ENCODE results near the gene ITPR1.

Gene ITPR1

GRCh38 chr3:4801892-4802291 lies 308.7 kb downstream of the ITPR1 start:
- Histone ChIP-seq H3K9me2 (replicated peaks; ENCODE audit: low read depth, low read length) (no peaks in the 10 kb centered on the region), H2AFZ (ENCODE audit: low read length) (no peak overlapping the region), H3K36me3 (ENCODE audit: insufficient read depth, low read length) (peaks cover 29% of the 10 kb centered on the region), H3K4me3 (ENCODE audit: low read length, poor library complexity, severe bottlenecking) (no peak overlapping the region), H3K4me1 (ENCODE audit: insufficient read depth, low read length, poor library complexity, severe bottlenecking) (peaks cover 29% of the 10 kb centered on the region), H3F3A (ENCODE audit: low read depth) (no peaks in the 10 kb centered on the region), H3K27me3 (ENCODE audit: insufficient read depth, low read length, poor library complexity, severe bottlenecking) (no peaks in the 10 kb centered on the region), H3K9me3 (ENCODE audit: insufficient read depth, low read depth, low read length) (peaks cover 15% of the 10 kb centered on the region; the same call in 1 of the 2 replicates), H3K4me2 (ENCODE audit: low read depth, low read length, poor library complexity, severe bottlenecking) (no peak overlapping the region), H3K9ac (ENCODE audit: low read depth, low read length, poor library complexity, severe bottlenecking) (no peak overlapping the region), H3K79me2 (ENCODE audit: insufficient read depth, low read length) (no peaks in the 10 kb centered on the region), H4K20me1 (ENCODE audit: insufficient read depth, low read length, poor library complexity, severe bottlenecking) (no peaks in the 10 kb centered on the region)
- TF ChIP-seq EZH2phosphoT487 (IDR thresholded peaks at IDR 0.05; ENCODE audit: borderline replicate concordance), result no peak
- TF ChIP-seq CTCF (conservative IDR thresholded peaks at IDR 0.05; ENCODE audit: low read length), result no peak

- Histone ChIP-seq H2AFZ (ENCODE audit: low read length) (no peak overlapping the region), H3K9me3 (ENCODE audit: insufficient read depth, low read depth, low read length) (peaks cover 5% of the 10 kb centered on the region; the same call in 1 of the 2 replicates), H3K27me3 (ENCODE audit: insufficient read depth, low read length, poor library complexity, severe bottlenecking) (no peaks in the 10 kb centered on the region), H3K4me1 (ENCODE audit: insufficient read depth, low read length, poor library complexity, severe bottlenecking) (peaks cover 36% of the 10 kb centered on the region), H3K4me3 (ENCODE audit: low read length, poor library complexity, severe bottlenecking) (no peak overlapping the region), H3K36me3 (ENCODE audit: insufficient read depth, low read length) (peaks cover 19% of the 10 kb centered on the region), H3K79me2 (ENCODE audit: insufficient read depth, low read length) (no peaks in the 10 kb centered on the region), H3K9ac (ENCODE audit: low read depth, low read length, poor library complexity, severe bottlenecking) (no peak overlapping the region), H3K9me2 (replicated peaks; ENCODE audit: low read depth, low read length) (no peaks in the 10 kb centered on the region), H3K4me2 (ENCODE audit: low read depth, low read length, poor library complexity, severe bottlenecking) (no peak overlapping the region), H3F3A (ENCODE audit: low read depth) (no peaks in the 10 kb centered on the region), H4K20me1 (ENCODE audit: insufficient read depth, low read length, poor library complexity, severe bottlenecking) (no peaks in the 10 kb centered on the region)
- TF ChIP-seq CTCF (conservative IDR thresholded peaks at IDR 0.05; ENCODE audit: low read length), result no peak
- TF ChIP-seq EZH2phosphoT487 (IDR thresholded peaks at IDR 0.05; ENCODE audit: borderline replicate concordance), result no peak
Observed at GRCh38 chr3:4802903-4803302, 309.8 kb downstream of the ITPR1 start.

- no peaks in the 10 kb centered on the region for H3K27me3 ChIP-seq (ENCODE audit: insufficient read depth, low read length, poor library complexity, severe bottlenecking)
- H3K4me2 ChIP-seq (ENCODE audit: low read depth, low read length, poor library complexity, severe bottlenecking), result peak overlapping the region; percentile 35
- TF ChIP-seq CTCF (conservative IDR thresholded peaks at IDR 0.05; ENCODE audit: low read length) (no peak), EZH2phosphoT487 (IDR thresholded peaks at IDR 0.05; ENCODE audit: borderline replicate concordance) (no peak)
- peaks cover 8% of the 10 kb centered on the region; the same call in 1 of the 2 replicates for H3K36me3 ChIP-seq (ENCODE audit: insufficient read depth, low read length)
- no peak overlapping the region for H3K9ac ChIP-seq (ENCODE audit: low read depth, low read length, poor library complexity, severe bottlenecking)
- H3K79me2 ChIP-seq (ENCODE audit: insufficient read depth, low read length), result no peaks in the 10 kb centered on the region
- H3K9me3 ChIP-seq (ENCODE audit: insufficient read depth, low read depth, low read length), result no peaks in the 10 kb centered on the region
- H3K4me1 ChIP-seq (ENCODE audit: insufficient read depth, low read length, poor library complexity, severe bottlenecking), result peaks cover 36% of the 10 kb centered on the region
- H3K9me2 ChIP-seq (replicated peaks; ENCODE audit: low read depth, low read length), result no peaks in the 10 kb centered on the region
- no peaks in the 10 kb centered on the region for H3F3A ChIP-seq (ENCODE audit: low read depth)
- H2AFZ ChIP-seq (ENCODE audit: low read length), result no peak overlapping the region
- H4K20me1 ChIP-seq (ENCODE audit: insufficient read depth, low read length, poor library complexity, severe bottlenecking), result no peaks in the 10 kb centered on the region
- no peak overlapping the region for H3K4me3 ChIP-seq (ENCODE audit: low read length, poor library complexity, severe bottlenecking)
Observed at GRCh38 chr3:4804161-4805058, 311.3 kb downstream of the ITPR1 start.

All from Loucy (cell line).